DMS153 treated with DMSO at 0.1 percent for 48 hours (cell line): ENCODE data around the gene HOXB5.

Experiments used
- DNase-seq: peaks from one replicate; lab custom pipeline; 2025; ENCODE audit not compliant: unreplicated experiment; lab: John Stamatoyannopoulos, UW

HOXB5 gene

GRCh38 chr17:48576479-48577309, 16.9 kb downstream of the HOXB5 start:
- no peak for DNase-seq

- DNase-seq, result no peak
Observed at GRCh38 chr17:48575673-48576478, 17.7 kb downstream of the HOXB5 start.

DNA sequence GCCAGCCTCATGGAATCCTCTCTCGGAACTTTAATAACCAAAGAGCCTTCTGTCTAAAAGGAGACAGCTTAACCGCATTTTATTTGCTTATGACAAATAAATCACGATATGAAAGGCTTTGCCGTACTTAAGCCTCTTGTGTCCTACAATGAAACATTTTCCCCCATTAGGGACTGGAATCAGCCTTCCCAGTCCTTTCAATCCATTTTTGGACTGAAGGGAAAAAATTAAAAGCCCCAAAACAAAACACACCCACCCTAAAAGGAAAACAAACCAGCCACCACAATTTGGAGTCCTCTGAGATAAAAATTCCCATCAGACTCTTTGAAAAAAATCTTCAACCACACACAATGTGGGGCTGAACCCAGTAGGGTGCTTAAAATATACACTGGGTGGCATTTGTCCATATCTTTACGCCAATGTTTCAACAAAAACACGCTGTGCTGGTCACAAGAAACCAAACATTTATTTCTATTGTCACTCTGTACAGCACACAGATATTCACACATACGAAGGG, 18.5 kb downstream of the HOXB5 start:
- peak; percentile 81 for DNase-seq

DNA sequence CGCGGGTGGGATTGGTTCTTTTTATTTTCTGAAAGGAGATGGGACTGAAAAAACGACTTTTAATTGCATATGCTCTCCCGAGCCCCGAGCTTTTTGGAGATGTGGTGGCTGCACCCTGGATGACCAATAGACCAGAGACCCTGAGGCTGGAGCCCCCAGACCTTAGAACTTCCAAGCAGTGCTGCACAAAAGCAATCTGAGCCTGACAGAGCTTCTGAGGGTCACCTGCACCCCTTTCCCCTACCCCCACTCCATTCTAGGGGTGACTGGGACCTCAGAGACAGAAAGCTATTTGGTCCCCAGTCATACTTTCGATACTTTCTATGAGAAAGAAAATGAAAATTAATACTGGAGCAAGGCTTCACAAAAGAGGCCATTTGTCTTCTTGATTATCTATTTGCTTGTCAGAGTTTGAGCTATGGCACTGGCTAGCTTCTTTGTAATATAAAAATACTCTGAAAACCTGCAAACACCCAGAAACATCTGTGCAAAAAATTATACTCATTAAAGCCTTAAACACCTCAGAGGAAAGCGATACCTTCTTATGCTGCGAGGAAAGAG, 19.0 kb downstream of the HOXB5 start:
- no peak for DNase-seq

- no peak for DNase-seq
Observed at GRCh38 chr17:48571826-48572417, 21.7 kb downstream of the HOXB5 start.

- DNase-seq, result no peak
Observed at GRCh38 chr17:48571024-48571818, 22.4 kb downstream of the HOXB5 start.

GRCh38 chr17:48570325-48571023, 23.1 kb downstream of the HOXB5 start:
- DNase-seq, result no peak

GRCh38 chr17:48569674-48570324, 23.8 kb downstream of the HOXB5 start:
- no peak for DNase-seq

DNA sequence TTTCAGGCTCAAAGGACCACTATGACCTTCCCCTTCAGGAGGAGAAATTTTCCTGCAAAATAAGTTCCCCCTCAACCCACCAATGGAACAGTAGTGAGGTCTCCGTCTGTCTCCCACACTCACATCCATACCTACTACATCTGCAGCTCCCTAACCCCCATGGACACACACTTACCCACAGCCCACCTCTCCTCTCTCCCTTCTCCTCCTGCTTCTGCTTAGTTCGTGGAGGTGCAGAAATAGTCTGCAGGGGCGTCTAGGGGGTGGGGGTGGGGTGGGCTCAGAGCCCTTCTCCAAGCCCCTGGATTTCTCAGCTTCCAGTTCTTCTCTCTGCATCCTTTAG, 24.4 kb downstream of the HOXB5 start:
- no peak for DNase-seq

DNA sequence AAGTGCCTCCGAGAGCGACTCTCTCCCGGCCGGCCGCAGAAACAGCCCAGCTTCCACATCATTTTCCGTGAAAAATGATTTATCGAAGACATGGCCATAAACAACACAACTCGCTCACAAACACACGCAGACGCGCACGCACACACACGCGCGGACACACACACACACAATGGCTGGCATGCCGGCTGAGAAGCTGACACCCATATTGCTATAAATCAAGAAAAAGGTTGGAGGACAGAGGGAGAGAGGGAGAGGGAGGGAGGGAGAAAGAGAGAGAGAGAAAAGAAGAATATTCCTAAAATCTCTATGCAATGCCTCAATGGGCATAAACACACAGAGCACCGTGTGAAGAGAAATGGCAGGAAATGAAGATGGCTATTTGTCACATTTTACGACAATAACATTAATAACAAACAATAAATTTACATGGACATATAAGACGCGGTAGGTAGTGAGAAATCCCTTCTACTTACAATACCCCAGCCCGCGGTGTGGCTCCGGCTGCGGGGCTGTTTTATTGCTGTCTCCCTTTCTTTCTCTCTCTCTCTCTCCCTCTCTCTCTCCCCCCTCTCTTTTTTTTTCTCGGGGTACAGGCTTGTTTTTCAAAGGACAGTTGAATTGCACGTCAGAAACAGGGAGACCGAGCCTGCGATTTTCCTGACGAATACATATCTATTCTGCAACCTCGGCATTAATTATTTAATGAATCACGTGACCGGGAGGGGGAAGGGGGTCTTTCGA, 24.9 kb downstream of the HOXB5 start:
- DNase-seq, result no peak

GRCh38 chr17:48567646-48568354, 25.8 kb downstream of the HOXB5 start:
- no peak for DNase-seq

- no peak for DNase-seq
Observed at GRCh38 chr17:48567209-48567608, 26.4 kb downstream of the HOXB5 start.

GRCh38 chr17:48566717-48567116, 26.9 kb downstream of the HOXB5 start:
- DNase-seq, result no peak

DNA sequence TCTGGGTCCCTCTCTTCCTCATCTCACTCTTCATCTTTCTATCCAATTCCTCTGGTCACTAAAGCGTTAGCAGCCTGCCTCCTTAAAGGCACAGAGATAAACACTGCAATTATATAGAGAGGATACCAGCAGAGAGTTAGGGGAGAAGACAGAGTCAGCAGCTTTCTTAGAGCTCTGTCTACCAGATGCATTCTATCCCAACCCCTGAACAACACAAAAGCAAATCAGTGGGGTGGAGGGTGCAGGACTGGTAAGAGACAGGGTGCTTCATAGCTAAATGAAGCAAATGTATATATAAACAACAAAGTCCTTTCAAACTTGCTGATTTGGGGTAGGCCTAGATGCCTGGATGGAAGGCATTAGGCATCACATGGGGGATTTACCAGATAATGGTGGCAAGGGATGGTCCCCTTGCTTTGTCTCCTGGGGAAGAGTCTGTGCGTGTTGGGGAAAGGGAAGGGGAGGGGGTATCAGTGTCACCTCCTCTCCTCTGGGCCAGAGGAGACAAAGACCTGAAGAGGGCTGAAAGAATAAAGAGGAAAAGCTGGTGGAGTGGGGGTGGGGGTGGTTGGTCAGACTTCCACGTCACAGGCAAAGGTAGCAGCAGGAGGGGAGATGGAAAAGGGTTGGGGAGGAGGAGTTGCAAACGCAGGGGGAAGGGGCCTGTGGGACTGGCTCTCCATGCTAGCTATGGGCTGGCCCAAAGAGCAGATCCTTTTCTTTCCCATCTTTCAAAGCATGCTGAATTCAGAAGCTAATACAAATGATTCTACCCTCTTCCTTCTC, 27.5 kb downstream of the HOXB5 start:
- DNase-seq, result no peak

- DNase-seq, result no peak
Observed at GRCh38 chr17:48565022-48565554, 28.5 kb downstream of the HOXB5 start.

DNA sequence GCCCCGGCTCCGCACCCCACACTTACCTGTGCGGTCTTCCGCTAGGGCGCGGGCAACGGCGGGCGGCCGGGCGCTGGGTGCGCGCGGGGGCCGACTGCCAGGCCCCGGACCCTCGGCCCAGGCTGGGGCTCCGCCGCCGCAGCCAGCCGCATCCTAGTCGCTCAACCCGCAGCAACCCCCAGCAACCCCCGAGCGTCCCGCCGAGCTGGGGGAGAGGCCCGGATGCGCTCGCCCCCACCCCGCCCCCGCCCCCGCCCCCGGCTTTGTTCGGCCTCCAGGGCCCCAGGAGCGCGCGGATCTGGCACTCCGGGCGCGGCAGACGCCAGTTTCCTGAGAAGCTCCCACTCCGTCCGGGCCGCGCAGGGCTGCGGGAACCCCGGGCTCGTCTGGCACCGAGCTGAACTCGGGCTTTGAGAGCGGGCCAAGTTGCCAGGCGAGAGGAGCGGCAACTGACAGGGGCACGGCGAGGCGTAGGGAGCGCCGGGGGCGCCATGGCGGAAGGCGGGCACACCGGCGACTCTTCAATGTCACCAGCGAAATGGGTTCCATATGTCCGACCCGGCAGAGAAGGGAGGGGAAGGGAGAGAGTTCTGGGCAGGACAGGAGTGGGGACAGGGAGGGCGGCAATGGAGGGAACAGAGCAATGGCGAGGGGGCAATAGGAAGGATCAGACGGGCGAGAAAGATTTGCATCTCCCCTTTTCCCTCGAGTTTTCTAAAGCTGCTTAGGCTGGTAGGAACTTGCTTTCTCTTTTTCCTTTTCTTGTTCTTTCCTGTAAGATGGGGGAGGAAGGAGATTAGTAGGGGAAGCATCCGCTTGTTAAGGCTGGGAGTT, 29.2 kb downstream of the HOXB5 start:
- DNase-seq, result no peak
